T-helper 2 cell treated with Interferon-gamma antibody and Interleukin-4, amounts not matched to agents 5 μg/mL and 100 μg/mL, for 36 hours (primary cell): Measurements from ENCODE around the gene MKS1.

Source experiments
- DNase-seq: peaks from one replicate; pipeline ENCODE4 v3.0.0; 2021; ENCODE audit warnings: low spot score
- H3K27ac Mint-ChIP-seq: one replicate; pipeline ENCODE4 v1.8.0; 2021; ENCODE audit warnings: mild to moderate bottlenecking, mixed read lengths
- H3K27me3 Mint-ChIP-seq: one replicate; pipeline ENCODE4 v1.8.0; 2021; ENCODE audit warnings: low read depth, mixed read lengths
- H3K36me3 Mint-ChIP-seq: one replicate; pipeline ENCODE4 v1.8.0; 2021; ENCODE audit warnings: low read depth, mixed read lengths
- H3K4me1 Mint-ChIP-seq: one replicate; pipeline ENCODE4 v1.8.0; 2021; ENCODE audit warnings: low read depth, mixed read lengths
- H3K4me3 Mint-ChIP-seq: one replicate; pipeline ENCODE4 v1.8.0; 2022; ENCODE audit warnings: mild to moderate bottlenecking, moderate library complexity, mixed read lengths
- H3K9me3 Mint-ChIP-seq: one replicate; pipeline ENCODE4 v1.8.0; 2021; ENCODE audit warnings: mixed read lengths

Gene MKS1

GRCh38 chr17:58233543-58233942, 14.5 kb upstream of the MKS1 start:
- Mint-ChIP-seq H3K4me3 (no peak overlapping the region), H3K27ac (no peak overlapping the region), H3K4me1 (peaks cover 10% of the 10 kb centered on the region), H3K27me3 (peaks cover 46% of the 10 kb centered on the region), H3K36me3 (no peaks in the 10 kb centered on the region), H3K9me3 (no peaks in the 10 kb centered on the region)
- no peak for DNase-seq

GRCh38 chr17:58232707-58233156, 13.7 kb upstream of the MKS1 start:
- H3K4me3 Mint-ChIP-seq: no peak overlapping the region
- H3K9me3 Mint-ChIP-seq: no peaks in the 10 kb centered on the region
- H3K27ac Mint-ChIP-seq: no peak overlapping the region
- DNase-seq: peak; percentile 54
- peaks cover 10% of the 10 kb centered on the region for H3K4me1 Mint-ChIP-seq
- H3K27me3 Mint-ChIP-seq: peaks cover 43% of the 10 kb centered on the region
- no peaks in the 10 kb centered on the region for H3K36me3 Mint-ChIP-seq

GRCh38 chr17:58231641-58232040, 12.6 kb upstream of the MKS1 start:
- DNase-seq: no peak
- peaks cover 10% of the 10 kb centered on the region for H3K4me1 Mint-ChIP-seq
- no peak overlapping the region for H3K27ac Mint-ChIP-seq
- peaks cover 40% of the 10 kb centered on the region for H3K27me3 Mint-ChIP-seq
- H3K9me3 Mint-ChIP-seq: no peaks in the 10 kb centered on the region
- H3K4me3 Mint-ChIP-seq: no peak overlapping the region
- H3K36me3 Mint-ChIP-seq: no peaks in the 10 kb centered on the region

GRCh38 chr17:58229881-58230280, 10.8 kb upstream of the MKS1 start:
- no peak overlapping the region for H3K4me3 Mint-ChIP-seq
- peaks cover 29% of the 10 kb centered on the region for H3K27me3 Mint-ChIP-seq
- no peaks in the 10 kb centered on the region for H3K9me3 Mint-ChIP-seq
- DNase-seq: no peak
- no peak overlapping the region for H3K27ac Mint-ChIP-seq
- no peaks in the 10 kb centered on the region for H3K36me3 Mint-ChIP-seq
- H3K4me1 Mint-ChIP-seq: peaks cover 10% of the 10 kb centered on the region

GRCh38 chr17:58229384-58229783, 10.3 kb upstream of the MKS1 start:
- Mint-ChIP-seq H3K4me3 (no peak overlapping the region), H3K9me3 (no peaks in the 10 kb centered on the region), H3K27ac (no peak overlapping the region), H3K4me1 (peaks cover 12% of the 10 kb centered on the region), H3K27me3 (peaks cover 28% of the 10 kb centered on the region), H3K36me3 (no peaks in the 10 kb centered on the region)
- DNase-seq: no peak

GRCh38 chr17:58228679-58229078, 9.6 kb upstream of the MKS1 start:
- Mint-ChIP-seq H3K27ac (no peak overlapping the region), H3K27me3 (peaks cover 26% of the 10 kb centered on the region), H3K4me3 (no peak overlapping the region), H3K4me1 (peaks cover 13% of the 10 kb centered on the region), H3K36me3 (no peaks in the 10 kb centered on the region), H3K9me3 (no peaks in the 10 kb centered on the region)
- DNase-seq: no peak

GRCh38 chr17:58227733-58228132, 8.7 kb upstream of the MKS1 start:
- Mint-ChIP-seq H3K36me3 (no peaks in the 10 kb centered on the region), H3K4me3 (no peak overlapping the region), H3K27me3 (peaks cover 29% of the 10 kb centered on the region), H3K4me1 (peaks cover 10% of the 10 kb centered on the region), H3K27ac (no peak overlapping the region), H3K9me3 (no peaks in the 10 kb centered on the region)
- DNase-seq: no peak

- Mint-ChIP-seq H3K27ac (no peak overlapping the region), H3K36me3 (no peaks in the 10 kb centered on the region), H3K27me3 (peaks cover 22% of the 10 kb centered on the region), H3K4me1 (peaks cover 7% of the 10 kb centered on the region), H3K9me3 (no peaks in the 10 kb centered on the region), H3K4me3 (no peak overlapping the region)
- DNase-seq: no peak
Observed at GRCh38 chr17:58224315-58224714, 5.3 kb upstream of the MKS1 start.

- no peaks in the 10 kb centered on the region for H3K36me3 Mint-ChIP-seq
- H3K4me1 Mint-ChIP-seq: peaks cover 16% of the 10 kb centered on the region
- peaks cover 5% of the 10 kb centered on the region for H3K27me3 Mint-ChIP-seq
- no peak for DNase-seq
- no peaks in the 10 kb centered on the region for H3K9me3 Mint-ChIP-seq
- peak overlapping the region; percentile 91 for H3K4me3 Mint-ChIP-seq
- H3K27ac Mint-ChIP-seq: peak overlapping the region; percentile 95
Observed at GRCh38 chr17:58219789-58220183, 731 bp upstream of the MKS1 start.

- H3K9me3 Mint-ChIP-seq: no peaks in the 10 kb centered on the region
- peak overlapping the region; percentile 45 for H3K27ac Mint-ChIP-seq
- DNase-seq: no peak
- H3K4me3 Mint-ChIP-seq: peak overlapping the region; percentile 57
- H3K27me3 Mint-ChIP-seq: no peaks in the 10 kb centered on the region
- H3K36me3 Mint-ChIP-seq: no peaks in the 10 kb centered on the region
- peaks cover 13% of the 10 kb centered on the region for H3K4me1 Mint-ChIP-seq
Observed at GRCh38 chr17:58217766-58218165, 1.3 kb downstream of the MKS1 start.

GRCh38 chr17:58215685-58216084, 3.4 kb downstream of the MKS1 start:
- DNase-seq: no peak
- Mint-ChIP-seq H3K27ac (no peak overlapping the region), H3K9me3 (no peaks in the 10 kb centered on the region), H3K4me3 (no peak overlapping the region), H3K4me1 (peaks cover 15% of the 10 kb centered on the region), H3K27me3 (no peaks in the 10 kb centered on the region), H3K36me3 (no peaks in the 10 kb centered on the region)

GRCh38 chr17:58210922-58211321, 8.1 kb downstream of the MKS1 start:
- Mint-ChIP-seq H3K4me1 (peaks cover 5% of the 10 kb centered on the region), H3K27me3 (no peaks in the 10 kb centered on the region), H3K36me3 (peaks cover 1% of the 10 kb centered on the region), H3K4me3 (no peak overlapping the region), H3K9me3 (no peaks in the 10 kb centered on the region), H3K27ac (no peak overlapping the region)
- no peak for DNase-seq

GRCh38 chr17:58208344-58208743, 10.7 kb downstream of the MKS1 start:
- Mint-ChIP-seq H3K4me1 (peaks cover 5% of the 10 kb centered on the region), H3K36me3 (peaks cover 1% of the 10 kb centered on the region), H3K27me3 (no peaks in the 10 kb centered on the region), H3K27ac (no peak overlapping the region), H3K9me3 (no peaks in the 10 kb centered on the region), H3K4me3 (no peak overlapping the region)
- no peak for DNase-seq

GRCh38 chr17:58207451-58207850, 11.6 kb downstream of the MKS1 start:
- no peak for DNase-seq
- Mint-ChIP-seq H3K27ac (no peak overlapping the region), H3K9me3 (no peaks in the 10 kb centered on the region)

GRCh38 chr17:58205936-58206335, 13.1 kb downstream of the MKS1 start:
- no peak overlapping the region for H3K27ac Mint-ChIP-seq
- peaks cover 3% of the 10 kb centered on the region for H3K4me1 Mint-ChIP-seq
- no peak for DNase-seq

More at GRCh38 chr17:58207451-58207850, 11.6 kb downstream of the MKS1 start:
- Mint-ChIP-seq H3K4me3 (no peak overlapping the region), H3K27me3 (no peaks in the 10 kb centered on the region), H3K4me1 (peaks cover 5% of the 10 kb centered on the region), H3K36me3 (peaks cover 1% of the 10 kb centered on the region)

More at GRCh38 chr17:58205936-58206335, 13.1 kb downstream of the MKS1 start:
- H3K4me3 Mint-ChIP-seq: no peak overlapping the region
- peaks cover 1% of the 10 kb centered on the region for H3K36me3 Mint-ChIP-seq
- no peaks in the 10 kb centered on the region for H3K9me3 Mint-ChIP-seq
- no peaks in the 10 kb centered on the region for H3K27me3 Mint-ChIP-seq
